CD14-positive monocyte (primary cell): ENCODE results near the gene SLC25A31. TPM values are rescaled to one million over a fixed set of nuclear protein-coding genes. Genes with fewer than 3 reads are reported as not detected.

Experiments used
- DNase-seq, 3 donors: peaks; one replicate each; pipeline ENCODE4 v3.0.0-alpha.2; 2011 to 2022
- H2AFZ ChIP-seq: 2 replicates; pipeline ENCODE4 v1.6.0; 2012; ENCODE audit warnings: mild to moderate bottlenecking, low read depth, low read length, inconsistent platforms; ENCODE audit not compliant: insufficient read depth, poor library complexity, severe bottlenecking
- H3K27ac ChIP-seq, 2 donors: 1 replicate in 1 of 2; 2 replicates in 1 of 2; pipeline ENCODE4 v1.5.1; 2012 to 2013; ENCODE audit warnings: low read length in 2 of 2, control low read depth in 1 of 2, inconsistent platforms in 1 of 2, low read depth in 1 of 2, mild to moderate bottlenecking in 1 of 2
- H3K27me3 ChIP-seq, 2 donors: one replicate each; pipeline versions ENCODE4 v1.6.0 to v1.6.1; 2011 to 2013; ENCODE audit warnings: low read length in 2 of 2; ENCODE audit not compliant: control insufficient read depth in 2 of 2, insufficient read depth in 2 of 2
- H3K36me3 ChIP-seq, 2 donors: replicated peaks in 1 of 2; 1 replicate in 1 of 2; 2 replicates in 1 of 2; pipeline versions ENCODE4 v1.5.1 to v1.6.1; 2012 to 2013; ENCODE audit warnings: low read length in 2 of 2, control low read depth in 1 of 2, inconsistent platforms in 1 of 2, mild to moderate bottlenecking in 1 of 2; ENCODE audit not compliant: insufficient read depth in 2 of 2, control insufficient read depth in 1 of 2
- H3K4me1 ChIP-seq, 2 donors: 1 replicate in 1 of 2; 2 replicates in 1 of 2; pipeline versions ENCODE4 v1.5.1 to v1.6.1; 2012 to 2013; ENCODE audit warnings: low read length in 2 of 2, control low read depth in 1 of 2, inconsistent platforms in 1 of 2, mild to moderate bottlenecking in 1 of 2, moderate library complexity in 1 of 2; ENCODE audit not compliant: insufficient read depth in 2 of 2, control insufficient read depth in 1 of 2
- H3K4me2 ChIP-seq: replicated peaks from 2 replicates; pipeline ENCODE3; 2012; ENCODE audit warnings: low read length, moderate library complexity, mild to moderate bottlenecking; ENCODE audit not compliant: poor library complexity, severe bottlenecking; ENCODE audit errors: extremely low read depth
- H3K4me3 ChIP-seq, 3 experiments: fragments of 200-600 bp in 1 of 3; sonication (generic) in 1 of 3; replicated peaks in 1 of 3; 1 replicate in 2 of 3; 2 replicates in 1 of 3; pipeline ENCODE4 v1.5.1; 2011 to 2013; ENCODE audit warnings: low read length in 3 of 3, mild to moderate bottlenecking in 3 of 3, control low read depth in 2 of 3, low read depth in 2 of 3, inconsistent platforms in 1 of 3, moderate library complexity in 1 of 3
- H3K79me2 ChIP-seq: 2 replicates; pipeline ENCODE4 v1.6.0; 2012; ENCODE audit warnings: mild to moderate bottlenecking, control low read depth, inconsistent platforms, low read length, moderate library complexity; ENCODE audit not compliant: insufficient read depth
- H3K9ac ChIP-seq: 2 replicates; pipeline ENCODE4 v1.6.0; 2017; ENCODE audit warnings: low read length, mild to moderate bottlenecking; ENCODE audit not compliant: insufficient read depth, poor library complexity, severe bottlenecking
- H3K9me3 ChIP-seq, 2 donors: replicated peaks in 1 of 2; 1 replicate in 1 of 2; 2 replicates in 1 of 2; pipeline versions ENCODE4 v1.5.1 to v1.6.1; 2012 to 2013; ENCODE audit warnings: low read length in 2 of 2, control low read depth in 1 of 2; ENCODE audit not compliant: control insufficient read depth in 1 of 2, insufficient read depth in 1 of 2
- H4K20me1 ChIP-seq: 2 replicates; pipeline ENCODE4 v1.6.0; 2012; ENCODE audit warnings: mild to moderate bottlenecking, low read length, control low read depth, moderate library complexity; ENCODE audit not compliant: insufficient read depth
- H3K27ac Mint-ChIP-seq, 7 donors: one replicate each; pipeline ENCODE4 v1.8.0; 2020; ENCODE audit warnings: mild to moderate bottlenecking in 7 of 7, mixed read lengths in 7 of 7, moderate library complexity in 6 of 7, inconsistent platforms in 2 of 7
- H3K27me3 Mint-ChIP-seq, 3 donors: one replicate each; pipeline ENCODE4 v1.8.0; 2021 to 2022; ENCODE audit warnings: low read depth in 3 of 3, mild to moderate bottlenecking in 3 of 3, mixed read lengths in 3 of 3, moderate library complexity in 3 of 3, inconsistent platforms in 1 of 3
- H3K36me3 Mint-ChIP-seq, 2 donors: one replicate each; pipeline ENCODE4 v1.8.0; 2020; ENCODE audit warnings: mixed read lengths in 2 of 2, inconsistent platforms in 1 of 2, mild to moderate bottlenecking in 1 of 2
- H3K4me1 Mint-ChIP-seq: one replicate; pipeline ENCODE4 v1.8.0; 2020; ENCODE audit warnings: mild to moderate bottlenecking, mixed read lengths
- H3K4me3 Mint-ChIP-seq, 2 donors: one replicate each; pipeline ENCODE4 v1.8.0; 2020; ENCODE audit warnings: mild to moderate bottlenecking in 2 of 2, mixed read lengths in 2 of 2, moderate library complexity in 1 of 2
- H3K9me3 Mint-ChIP-seq, 7 donors: one replicate each; pipeline ENCODE4 v1.8.0; 2020 to 2022; ENCODE audit warnings: mixed read lengths in 7 of 7, mild to moderate bottlenecking in 6 of 7, moderate library complexity in 6 of 7, inconsistent platforms in 2 of 7
- WGBS: methylation state at CpG from one replicate; pipeline ENCODE4 v1.1.5; 2013; ENCODE audit warnings: missing lambda C conversion rate; ENCODE audit not compliant: insufficient coverage; 5-methylcytosine and 5-hydroxymethylcytosine counted together
- intact Hi-C, 2 donors: fragments of 100-400 bp; cut with micrococcal nuclease; formaldehyde crosslinking; loops; one replicate each; pipeline versions ENCODE4 v1.15.0 to v1.15.1; 2023
- polyA plus RNA-seq, 3 donors: library from polyadenylated mRNA; depleted of rRNA in 1 of 3; unstranded in 2 of 3; stranded (reverse) in 1 of 3; fragments of 300-500 nt in 2 of 3; fragments of >200 nt in 1 of 3; fragmentation: Illumina TruSeq in 2 of 3; gene quantifications; 1 replicate in 2 of 3; 2 replicates in 1 of 3; pipeline ENCODE4 v1.2.3, GENCODE V29; 2012 to 2021
- TF ChIP-seq, protein P1 (sequence below): fragments of 200-600 bp; IDR thresholded peaks from one replicate; pipeline ENCODE4 v1.8.0; 2022; ENCODE audit warnings: antibody characterized with exemption, mild to moderate bottlenecking

The SLC25A31 gene
- polyA plus RNA-seq, 3 donors: not detected

DNA sequence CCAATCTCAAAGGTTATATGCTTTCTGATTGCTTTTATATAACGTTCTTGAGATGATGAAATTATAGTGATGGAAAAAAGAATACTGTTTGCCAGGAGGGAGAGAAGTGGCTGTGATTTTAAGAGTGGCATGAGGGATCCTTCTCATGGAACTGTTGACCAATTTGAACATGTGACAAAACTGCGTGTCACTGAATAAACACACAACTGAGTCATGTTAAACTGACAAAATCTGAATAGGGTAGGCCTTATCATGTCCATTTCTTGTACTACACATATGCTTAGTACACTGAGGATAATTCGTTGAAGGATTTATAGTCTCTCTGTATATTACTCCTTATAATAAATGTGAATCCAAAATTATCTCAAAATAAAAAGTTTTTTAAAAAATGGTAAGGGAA, 29.7 kb downstream of the SLC25A31 start:
- no peak overlapping the region for H3K4me2 ChIP-seq
- H3K27me3 ChIP-seq: no peaks in the 10 kb centered on the region
- no peak overlapping the region for H3K4me3 ChIP-seq
- DNase-seq: no peak
- no peaks in the 10 kb centered on the region for H3K36me3 ChIP-seq
- Mint-ChIP-seq H3K9me3 (peaks cover 2 to 17% (median 7%) of the 10 kb centered on the region in 7 donors), H3K27me3 (peaks cover 0 to 1% (median 0%) of the 10 kb centered on the region in 3 donors), H3K36me3 (no peaks in the 10 kb centered on the region), H3K4me3 (no peak overlapping the region), H3K27ac (no peak overlapping the region), H3K4me1 (no peaks in the 10 kb centered on the region)
- no peaks in the 10 kb centered on the region for H3K9me3 ChIP-seq
- no peak overlapping the region for H3K27ac ChIP-seq
- no peak overlapping the region for H2AFZ ChIP-seq
- no peaks in the 10 kb centered on the region for H3K79me2 ChIP-seq
- no peak overlapping the region for H3K9ac ChIP-seq
- H4K20me1 ChIP-seq: no peaks in the 10 kb centered on the region
- no peaks in the 10 kb centered on the region for H3K4me1 ChIP-seq
- intact Hi-C loops: no loop called here
- 86% methylated on average over 1 of the region's 3 CpGs for WGBS
- TF ChIP-seq, protein P1, sequence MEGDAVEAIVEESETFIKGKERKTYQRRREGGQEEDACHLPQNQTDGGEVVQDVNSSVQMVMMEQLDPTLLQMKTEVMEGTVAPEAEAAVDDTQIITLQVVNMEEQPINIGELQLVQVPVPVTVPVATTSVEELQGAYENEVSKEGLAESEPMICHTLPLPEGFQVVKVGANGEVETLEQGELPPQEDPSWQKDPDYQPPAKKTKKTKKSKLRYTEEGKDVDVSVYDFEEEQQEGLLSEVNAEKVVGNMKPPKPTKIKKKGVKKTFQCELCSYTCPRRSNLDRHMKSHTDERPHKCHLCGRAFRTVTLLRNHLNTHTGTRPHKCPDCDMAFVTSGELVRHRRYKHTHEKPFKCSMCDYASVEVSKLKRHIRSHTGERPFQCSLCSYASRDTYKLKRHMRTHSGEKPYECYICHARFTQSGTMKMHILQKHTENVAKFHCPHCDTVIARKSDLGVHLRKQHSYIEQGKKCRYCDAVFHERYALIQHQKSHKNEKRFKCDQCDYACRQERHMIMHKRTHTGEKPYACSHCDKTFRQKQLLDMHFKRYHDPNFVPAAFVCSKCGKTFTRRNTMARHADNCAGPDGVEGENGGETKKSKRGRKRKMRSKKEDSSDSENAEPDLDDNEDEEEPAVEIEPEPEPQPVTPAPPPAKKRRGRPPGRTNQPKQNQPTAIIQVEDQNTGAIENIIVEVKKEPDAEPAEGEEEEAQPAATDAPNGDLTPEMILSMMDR: no peak

DNA sequence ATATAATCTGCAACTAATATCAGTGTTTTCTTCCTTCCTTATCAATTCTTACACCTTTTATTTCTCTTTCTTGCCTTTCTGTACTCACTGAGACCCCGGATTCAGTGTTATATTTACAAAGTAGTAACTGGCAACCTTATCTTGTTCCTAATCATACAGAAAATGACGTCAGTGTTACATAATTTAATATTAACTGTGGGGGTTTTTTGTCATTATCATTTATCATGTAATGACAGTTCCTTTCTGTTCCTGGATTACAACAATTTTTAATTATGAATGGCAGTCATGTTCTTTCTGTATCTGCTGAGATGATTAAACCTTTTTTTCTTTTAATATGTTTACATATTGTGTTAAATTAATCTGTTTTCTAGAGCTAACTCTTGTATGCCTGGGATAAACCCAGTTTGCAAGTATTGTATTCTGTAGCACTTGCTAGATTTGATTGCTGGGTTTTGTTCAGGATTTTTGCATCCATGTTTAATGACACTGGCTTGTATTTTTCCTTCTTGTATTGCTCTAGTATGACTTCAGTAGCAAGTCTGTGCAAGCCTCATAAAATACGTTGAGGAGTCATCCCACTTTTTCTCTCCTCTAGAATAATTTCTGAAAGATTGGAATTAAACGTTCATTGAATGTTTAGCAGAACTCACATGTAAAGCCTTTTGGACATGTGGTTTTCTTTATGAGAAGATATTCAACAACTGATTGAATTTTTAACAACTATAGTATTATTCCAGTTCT, 41.5 kb downstream of the SLC25A31 start:
- no CpG with 5 or more reads among the region's 4 CpGs for WGBS

More for the DNA sequence above, 41.5 kb downstream of the SLC25A31 start:
- Histone ChIP-seq H3K4me1 (no peaks in the 10 kb centered on the region), H3K79me2 (no peaks in the 10 kb centered on the region), H3K4me3 (no peak overlapping the region), H3K27ac (no peak overlapping the region), H3K36me3 (no peaks in the 10 kb centered on the region), H3K9me3 (no peaks in the 10 kb centered on the region), H3K27me3 (no peaks in the 10 kb centered on the region), H2AFZ (no peak overlapping the region), H3K9ac (no peak overlapping the region), H3K4me2 (no peak overlapping the region), H4K20me1 (no peaks in the 10 kb centered on the region)
- Mint-ChIP-seq H3K4me3 (no peak overlapping the region), H3K36me3 (no peaks in the 10 kb centered on the region), H3K9me3 (peaks cover 0 to 4% (median 0%) of the 10 kb centered on the region in 7 donors), H3K27ac (no peak overlapping the region), H3K4me1 (no peaks in the 10 kb centered on the region), H3K27me3 (peaks cover 0 to 5% (median 3%) of the 10 kb centered on the region in 3 donors)
- TF ChIP-seq, protein P1: no peak
- intact Hi-C loops: no loop called here
- no peak for DNase-seq
